ENCODE data around the gene ETFRF1. TPM values are rescaled to one million over a fixed set of nuclear protein-coding genes. Genes with fewer than 3 reads are reported as not detected.

ETFRF1 gene
- total RNA-seq, 1 donor from 2014 or later = 23.5 TPM

Other genes with a start within 250 kb of the ETFRF1 start
- 2.8 TPM for gene BCAT1, start 246.1 kb upstream of the ETFRF1 start, total RNA-seq
- not detected for gene DNAI7, start 77 bp upstream of the ETFRF1 start, total RNA-seq
- 10.2 TPM for gene KRAS, start 55.7 kb downstream of the ETFRF1 start, total RNA-seq

All from left lobe of liver (tissue), 1 donor.